ENCODE data around the gene C2orf76. TPM values are rescaled to one million over a fixed set of nuclear protein-coding genes. Genes with fewer than 3 reads are reported as not detected.

C2orf76 gene
- total RNA-seq, 1 donor from 2014 or later = 11.7 TPM

GRCh38 chr2:119295688-119296375 lies 70.8 kb downstream of the C2orf76 start:
- Mint-ChIP-seq H3K27me3 (no peaks in the 10 kb centered on the region), H3K27ac (no peak overlapping the region), H3K36me3 (no peaks in the 10 kb centered on the region), H3K4me1 (ENCODE audit: unreplicated experiment) (peaks cover 14% of the 10 kb centered on the region), H3K4me3 (no peak overlapping the region), H3K9me3 (no peaks in the 10 kb centered on the region)
- no peak for TF ChIP-seq CTCF (conservative IDR thresholded peaks at IDR 0.05)
- DNase-seq (ENCODE audit: extremely low spot score, unreplicated experiment) = no peak

GRCh38 chr2:119294671-119295070 lies 72.0 kb downstream of the C2orf76 start:
- no peak for TF ChIP-seq CTCF (conservative IDR thresholded peaks at IDR 0.05)
- H3K36me3 Mint-ChIP-seq = no peaks in the 10 kb centered on the region
- H3K4me1 Mint-ChIP-seq (ENCODE audit: unreplicated experiment) = peaks cover 14% of the 10 kb centered on the region
- DNase-seq (ENCODE audit: extremely low spot score, unreplicated experiment) = no peak
- H3K9me3 Mint-ChIP-seq = no peaks in the 10 kb centered on the region
- no peaks in the 10 kb centered on the region for H3K27me3 Mint-ChIP-seq
- H3K4me3 Mint-ChIP-seq = no peak overlapping the region
- H3K27ac Mint-ChIP-seq = no peak overlapping the region

- peaks cover 14% of the 10 kb centered on the region for H3K4me1 Mint-ChIP-seq (ENCODE audit: unreplicated experiment)
- no peaks in the 10 kb centered on the region for H3K9me3 Mint-ChIP-seq
- no peak for TF ChIP-seq CTCF (conservative IDR thresholded peaks at IDR 0.05)
- H3K36me3 Mint-ChIP-seq = no peaks in the 10 kb centered on the region
- DNase-seq (ENCODE audit: extremely low spot score, unreplicated experiment) = no peak
- H3K4me3 Mint-ChIP-seq = no peak overlapping the region
- H3K27ac Mint-ChIP-seq = no peak overlapping the region
- no peaks in the 10 kb centered on the region for H3K27me3 Mint-ChIP-seq
Observed at GRCh38 chr2:119293900-119294299, 72.7 kb downstream of the C2orf76 start.

GRCh38 chr2:119293254-119293653 lies 73.4 kb downstream of the C2orf76 start:
- TF ChIP-seq CTCF (conservative IDR thresholded peaks at IDR 0.05) = no peak
- no peak overlapping the region for H3K27ac Mint-ChIP-seq
- H3K9me3 Mint-ChIP-seq = no peaks in the 10 kb centered on the region
- DNase-seq (ENCODE audit: extremely low spot score, unreplicated experiment) = no peak
- no peaks in the 10 kb centered on the region for H3K36me3 Mint-ChIP-seq
- H3K4me1 Mint-ChIP-seq (ENCODE audit: unreplicated experiment) = peaks cover 14% of the 10 kb centered on the region
- no peak overlapping the region for H3K4me3 Mint-ChIP-seq
- H3K27me3 Mint-ChIP-seq = no peaks in the 10 kb centered on the region

- Mint-ChIP-seq H3K4me3 (no peak overlapping the region), H3K9me3 (no peaks in the 10 kb centered on the region), H3K27ac (peak overlapping the region; percentile 26)
Observed at GRCh38 chr2:119292226-119292625, 74.4 kb downstream of the C2orf76 start.

More at GRCh38 chr2:119292226-119292625, 74.4 kb downstream of the C2orf76 start:
- peaks cover 14% of the 10 kb centered on the region for H3K4me1 Mint-ChIP-seq (ENCODE audit: unreplicated experiment)
- DNase-seq (ENCODE audit: extremely low spot score, unreplicated experiment) = no peak
- H3K36me3 Mint-ChIP-seq = no peaks in the 10 kb centered on the region
- TF ChIP-seq CTCF (conservative IDR thresholded peaks at IDR 0.05) = peak; percentile 66
- H3K27me3 Mint-ChIP-seq = no peaks in the 10 kb centered on the region
